ENCODE measurements around the gene DOCK9.

Gene DOCK9

GRCh38 chr13:98842858-98843481 is 134.9 kb downstream of the DOCK9 start:
- Histone ChIP-seq H3F3A (ENCODE audit: insufficient read depth, low read length) (no peaks in the 10 kb centered on the region), H3K27ac (ENCODE audit: low read depth, low read length, poor library complexity, severe bottlenecking) (no peak overlapping the region)

GRCh38 chr13:98842070-98842469 is 135.8 kb downstream of the DOCK9 start:
- no peaks in the 10 kb centered on the region for H3K36me3 ChIP-seq (ENCODE audit: insufficient read depth, low read length)
- H3F3A ChIP-seq (ENCODE audit: insufficient read depth, low read length), result no peaks in the 10 kb centered on the region
- no peaks in the 10 kb centered on the region for H3K79me2 ChIP-seq (ENCODE audit: insufficient read depth, low read length)
- H3K4me2 ChIP-seq (ENCODE audit: low read length), result no peak overlapping the region
- no peaks in the 10 kb centered on the region for H3K9me3 ChIP-seq (ENCODE audit: low read length)
- no peaks in the 10 kb centered on the region for H3K4me1 ChIP-seq (ENCODE audit: insufficient read depth, low read length, severe bottlenecking)
- H3K9ac ChIP-seq (ENCODE audit: low read length), result no peak overlapping the region
- no peaks in the 10 kb centered on the region for H3K9me2 ChIP-seq (ENCODE audit: low read depth, low read length)
- H3K27me3 ChIP-seq (ENCODE audit: insufficient read depth, low read length), result no peaks in the 10 kb centered on the region
- no peaks in the 10 kb centered on the region for H4K20me1 ChIP-seq (ENCODE audit: insufficient read depth, low read length)
- no peak overlapping the region for H2AFZ ChIP-seq (ENCODE audit: low read length)
- TF ChIP-seq EZH2 (IDR thresholded peaks at IDR 0.05; ENCODE audit: borderline replicate concordance, low read length) (no peak), CTCF (IDR thresholded peaks at IDR 0.05; ENCODE audit: low read length) (no peak)
- H3K27ac ChIP-seq (ENCODE audit: low read depth, low read length, poor library complexity, severe bottlenecking), result no peak overlapping the region
- H3K4me3 ChIP-seq (ENCODE audit: low read depth, low read length, poor library complexity, severe bottlenecking), result no peak overlapping the region

More at GRCh38 chr13:98842858-98843481, 134.9 kb downstream of the DOCK9 start:
- H3K36me3 ChIP-seq (ENCODE audit: insufficient read depth, low read length), result no peaks in the 10 kb centered on the region
- no peaks in the 10 kb centered on the region for H3K9me3 ChIP-seq (ENCODE audit: low read length)
- TF ChIP-seq EZH2 (IDR thresholded peaks at IDR 0.05; ENCODE audit: borderline replicate concordance, low read length) (no peak), CTCF (IDR thresholded peaks at IDR 0.05; ENCODE audit: low read length) (peak; percentile 99)
- H3K9me2 ChIP-seq (ENCODE audit: low read depth, low read length), result no peaks in the 10 kb centered on the region
- no peak overlapping the region for H2AFZ ChIP-seq (ENCODE audit: low read length)
- no peaks in the 10 kb centered on the region for H4K20me1 ChIP-seq (ENCODE audit: insufficient read depth, low read length)
- no peaks in the 10 kb centered on the region for H3K4me1 ChIP-seq (ENCODE audit: insufficient read depth, low read length, severe bottlenecking)
- H3K4me3 ChIP-seq (ENCODE audit: low read depth, low read length, poor library complexity, severe bottlenecking), result no peak overlapping the region
- H3K79me2 ChIP-seq (ENCODE audit: insufficient read depth, low read length), result no peaks in the 10 kb centered on the region
- no peak overlapping the region for H3K4me2 ChIP-seq (ENCODE audit: low read length)
- no peaks in the 10 kb centered on the region for H3K27me3 ChIP-seq (ENCODE audit: insufficient read depth, low read length)
- H3K9ac ChIP-seq (ENCODE audit: low read length), result no peak overlapping the region

- Histone ChIP-seq H3K36me3 (ENCODE audit: insufficient read depth, low read length) (no peaks in the 10 kb centered on the region), H3K4me1 (ENCODE audit: insufficient read depth, low read length, severe bottlenecking) (no peaks in the 10 kb centered on the region), H3K79me2 (ENCODE audit: insufficient read depth, low read length) (no peaks in the 10 kb centered on the region), H3K9me3 (ENCODE audit: low read length) (no peaks in the 10 kb centered on the region), H2AFZ (ENCODE audit: low read length) (no peak overlapping the region), H3F3A (ENCODE audit: insufficient read depth, low read length) (no peaks in the 10 kb centered on the region), H3K4me2 (ENCODE audit: low read length) (no peak overlapping the region), H3K27me3 (ENCODE audit: insufficient read depth, low read length) (no peaks in the 10 kb centered on the region), H3K4me3 (ENCODE audit: low read depth, low read length, poor library complexity, severe bottlenecking) (no peak overlapping the region), H3K27ac (ENCODE audit: low read depth, low read length, poor library complexity, severe bottlenecking) (no peak overlapping the region), H4K20me1 (ENCODE audit: insufficient read depth, low read length) (no peaks in the 10 kb centered on the region), H3K9ac (ENCODE audit: low read length) (no peak overlapping the region), H3K9me2 (ENCODE audit: low read depth, low read length) (no peaks in the 10 kb centered on the region)
- TF ChIP-seq CTCF (IDR thresholded peaks at IDR 0.05; ENCODE audit: low read length), result peak; percentile 94
- no peak for TF ChIP-seq EZH2 (IDR thresholded peaks at IDR 0.05; ENCODE audit: borderline replicate concordance, low read length)
Measured at GRCh38 chr13:98839856-98840769, 137.8 kb downstream of the DOCK9 start.
